Measurements from ENCODE around the gene SEMA4A. TPM values are rescaled to one million over a fixed set of nuclear protein-coding genes. Genes with fewer than 3 reads are reported as not detected.

The SEMA4A gene
- polyA plus RNA-seq, 1 donor from 2014 or later = 17.1 TPM

- H3K4me2 ChIP-seq (ENCODE audit: low read length) = no peak overlapping the region
- no peak for TF ChIP-seq TAF1 (IDR thresholded peaks at IDR 0.05; ENCODE audit: low read depth)
- TF ChIP-seq CTCF (IDR thresholded peaks at IDR 0.05; ENCODE audit: poor library complexity, severe bottlenecking) = no peak
- TF ChIP-seq EP300 (conservative IDR thresholded peaks at IDR 0.05; ENCODE audit: poor library complexity, severe bottlenecking) = no peak
- no peak for TF ChIP-seq REST (IDR thresholded peaks at IDR 0.05; ENCODE audit: borderline replicate concordance)
- no peak for TF ChIP-seq RAD21 (conservative IDR thresholded peaks at IDR 0.05)
- no peak for TF ChIP-seq MXI1 (conservative IDR thresholded peaks at IDR 0.05; ENCODE audit: poor library complexity, severe bottlenecking)
- no peak overlapping the region for H3K27ac ChIP-seq (ENCODE audit: low read length)
- no peaks in the 10 kb centered on the region for H3K9me3 ChIP-seq (ENCODE audit: low read length)
- no peak overlapping the region for H3K4me3 ChIP-seq (ENCODE audit: low read length)
- peaks cover 11% of the 10 kb centered on the region for H3K36me3 ChIP-seq (ENCODE audit: insufficient read depth, low read length)
- H3K9ac ChIP-seq (ENCODE audit: low read length) = no peak overlapping the region
- no peaks in the 10 kb centered on the region for H4K20me1 ChIP-seq (ENCODE audit: insufficient read depth)
- no peaks in the 10 kb centered on the region for H3K9me2 ChIP-seq (ENCODE audit: insufficient read depth, low read length)
- no peaks in the 10 kb centered on the region for H3K27me3 ChIP-seq (ENCODE audit: insufficient read depth, low read depth, low read length)
- H2AFZ ChIP-seq (ENCODE audit: low read depth, low read length) = no peak overlapping the region
- H3K79me2 ChIP-seq (replicated peaks; ENCODE audit: insufficient read depth, low read length) = no peaks in the 10 kb centered on the region
- H3F3A ChIP-seq (ENCODE audit: insufficient read depth, low read length, poor library complexity, severe bottlenecking) = no peaks in the 10 kb centered on the region
Observed at GRCh38 chr1:156165083-156165482, 11.7 kb downstream of the SEMA4A start.

GRCh38 chr1:156167536-156167935 lies 14.2 kb downstream of the SEMA4A start:
- no peak overlapping the region for H3K4me2 ChIP-seq (ENCODE audit: low read length)
- no peaks in the 10 kb centered on the region for H3K79me2 ChIP-seq (replicated peaks; ENCODE audit: insufficient read depth, low read length)
- peaks cover 11% of the 10 kb centered on the region for H3K36me3 ChIP-seq (ENCODE audit: insufficient read depth, low read length)
- TF ChIP-seq POLR2AphosphoS5 (IDR thresholded peaks at IDR 0.05) (no peak), EZH2 (IDR thresholded peaks at IDR 0.05; ENCODE audit: borderline replicate concordance, insufficient read depth, low read length, poor library complexity, severe bottlenecking) (no peak), EP300 (conservative IDR thresholded peaks at IDR 0.05; ENCODE audit: poor library complexity, severe bottlenecking) (no peak), RAD21 (conservative IDR thresholded peaks at IDR 0.05) (no peak), TAF1 (IDR thresholded peaks at IDR 0.05; ENCODE audit: low read depth) (no peak), MXI1 (conservative IDR thresholded peaks at IDR 0.05; ENCODE audit: poor library complexity, severe bottlenecking) (no peak), SMC3 (conservative IDR thresholded peaks at IDR 0.05; ENCODE audit: poor library complexity) (no peak), REST (IDR thresholded peaks at IDR 0.05; ENCODE audit: borderline replicate concordance) (no peak), CTCF (IDR thresholded peaks at IDR 0.05; ENCODE audit: poor library complexity, severe bottlenecking) (no peak)
- H3F3A ChIP-seq (ENCODE audit: insufficient read depth, low read length, poor library complexity, severe bottlenecking) = no peaks in the 10 kb centered on the region
- H3K9ac ChIP-seq (ENCODE audit: low read length) = no peak overlapping the region
- no peaks in the 10 kb centered on the region for H3K9me3 ChIP-seq (ENCODE audit: low read length)
- no peak overlapping the region for H3K27ac ChIP-seq (ENCODE audit: low read length)
- H3K27me3 ChIP-seq (ENCODE audit: insufficient read depth, low read depth, low read length) = no peaks in the 10 kb centered on the region
- no peaks in the 10 kb centered on the region for H4K20me1 ChIP-seq (ENCODE audit: insufficient read depth)
- no peak overlapping the region for H2AFZ ChIP-seq (ENCODE audit: low read depth, low read length)
- no peak overlapping the region for H3K4me3 ChIP-seq (ENCODE audit: low read length)
- no peaks in the 10 kb centered on the region for H3K9me2 ChIP-seq (ENCODE audit: insufficient read depth, low read length)

All from neural cell (in vitro differentiated cells).